ENCODE results near the gene ASIC1. TPM values are rescaled to one million over a fixed set of nuclear protein-coding genes. Genes with fewer than 3 reads are reported as not detected.
"Not testable (repeated sequence)": the region's sequence is repeated elsewhere in the genome, so short reads cannot be mapped to it uniquely, and the experiment has no call there.

ASIC1 gene
- total and polyA plus RNA-seq, 2 experiments from 2014 or later: 0.76 to 1.5 TPM

GRCh38 chr12:50083301-50083700 lies 25.9 kb downstream of the ASIC1 start:
- H3F3A ChIP-seq (replicated peaks; ENCODE audit: low read depth): peaks cover 22% of the 10 kb centered on the region
- H3K27ac Mint-ChIP-seq: no peak overlapping the region
- no peaks in the 10 kb centered on the region for H3K9me2 ChIP-seq (ENCODE audit: insufficient read depth)
- H3K4me3 ChIP-seq: no peak overlapping the region
- peaks cover 4% of the 10 kb centered on the region for H4K20me1 ChIP-seq (replicated peaks; ENCODE audit: insufficient read depth)
- peaks cover 28% of the 10 kb centered on the region for H3K27me3 ChIP-seq (ENCODE audit: insufficient read depth)
- ATAC-seq (no peak), DNase-seq (ENCODE audit: low spot score) (no peak)
- peaks cover 7% of the 10 kb centered on the region for H3K27me3 Mint-ChIP-seq (ENCODE audit: insufficient read depth, low read depth, poor library complexity)
- H3K9me3 Mint-ChIP-seq: no peaks in the 10 kb centered on the region; the same call in 2 of the 3 replicates
- no peak overlapping the region for H3K27ac ChIP-seq (ENCODE audit: low read depth)
- H2AFZ ChIP-seq: no peak overlapping the region
- H3K36me3 Mint-ChIP-seq (ENCODE audit: low read depth): peaks cover 28% of the 10 kb centered on the region
- no peak for TF ChIP-seq ZNF462 (CRISPR knock-in tag; IDR thresholded peaks at IDR 0.05)
- TF ChIP-seq JUNB (IDR thresholded peaks at IDR 0.05; ENCODE audit: unreplicated experiment): no peak
- TF ChIP-seq REST (IDR thresholded peaks at IDR 0.05; ENCODE audit: unreplicated experiment): no peak
- TF ChIP-seq POLR2AphosphoS5 (IDR thresholded peaks at IDR 0.05; ENCODE audit: low read depth): no peak
- no peak for TF ChIP-seq STAT1 (IDR thresholded peaks at IDR 0.05; ENCODE audit: unreplicated experiment)
- no peak for TF ChIP-seq ZNF114 (CRISPR knock-in tag; IDR thresholded peaks at IDR 0.05)
- TF ChIP-seq ZNF331 (CRISPR knock-in tag; IDR thresholded peaks at IDR 0.05; ENCODE audit: low read depth): no peak
- H3K4me1 Mint-ChIP-seq: peaks cover 30% of the 10 kb centered on the region
- H3K4me3 Mint-ChIP-seq: peak overlapping the region; percentile 63
- H3K36me3 ChIP-seq (ENCODE audit: insufficient read depth): peaks cover 12% of the 10 kb centered on the region; the same call in 1 of the 2 replicates
- H3K4me2 ChIP-seq: no peak overlapping the region
- peaks cover 5% of the 10 kb centered on the region for H3K4me1 ChIP-seq (ENCODE audit: insufficient read depth)
- peaks cover 25% of the 10 kb centered on the region for H3K79me2 ChIP-seq (replicated peaks; ENCODE audit: insufficient read depth)

GRCh38 chr12:50084409-50084774 lies 27.0 kb downstream of the ASIC1 start:
- Mint-ChIP-seq H3K4me3 (peak overlapping the region; percentile 89), H3K27ac (peak overlapping the region; percentile 91), H3K4me1 (peaks cover 30% of the 10 kb centered on the region), H3K36me3 (ENCODE audit: low read depth) (peaks cover 39% of the 10 kb centered on the region)
- H3K27ac ChIP-seq (ENCODE audit: low read depth): peak overlapping the region; percentile 92
- DNase-seq (ENCODE audit: low spot score); ATAC-seq; H3K27me3 Mint-ChIP-seq (ENCODE audit: insufficient read depth, low read depth, poor library complexity); H3K9me2 ChIP-seq (ENCODE audit: insufficient read depth); H3K4me1 ChIP-seq (ENCODE audit: insufficient read depth); H3K9me3 Mint-ChIP-seq: not testable (repeated sequence)
- peaks cover 23% of the 10 kb centered on the region for H3F3A ChIP-seq (replicated peaks; ENCODE audit: low read depth)
- peak overlapping the region; percentile 76 for H3K4me2 ChIP-seq
- H3K79me2 ChIP-seq (replicated peaks; ENCODE audit: insufficient read depth): peaks cover 27% of the 10 kb centered on the region
- peaks cover 27% of the 10 kb centered on the region for H3K27me3 ChIP-seq (ENCODE audit: insufficient read depth)
- H2AFZ ChIP-seq: peak overlapping the region; percentile 81; the same call in 1 of the 2 replicates
- peak overlapping the region; percentile 58 for H3K4me3 ChIP-seq
- H4K20me1 ChIP-seq (replicated peaks; ENCODE audit: insufficient read depth): peaks cover 11% of the 10 kb centered on the region
- peaks cover 23% of the 10 kb centered on the region for H3K36me3 ChIP-seq (ENCODE audit: insufficient read depth)
